ENCODE results near the gene ZNF718. TPM values are rescaled to one million over a fixed set of nuclear protein-coding genes. Genes with fewer than 3 reads are reported as not detected.
"Not testable (repeated sequence)": the region's sequence is repeated elsewhere in the genome, so short reads cannot be mapped to it uniquely, and the experiment has no call there.

The ZNF718 gene
- total RNA-seq, 1 donor, result 9.6 TPM

DNA sequence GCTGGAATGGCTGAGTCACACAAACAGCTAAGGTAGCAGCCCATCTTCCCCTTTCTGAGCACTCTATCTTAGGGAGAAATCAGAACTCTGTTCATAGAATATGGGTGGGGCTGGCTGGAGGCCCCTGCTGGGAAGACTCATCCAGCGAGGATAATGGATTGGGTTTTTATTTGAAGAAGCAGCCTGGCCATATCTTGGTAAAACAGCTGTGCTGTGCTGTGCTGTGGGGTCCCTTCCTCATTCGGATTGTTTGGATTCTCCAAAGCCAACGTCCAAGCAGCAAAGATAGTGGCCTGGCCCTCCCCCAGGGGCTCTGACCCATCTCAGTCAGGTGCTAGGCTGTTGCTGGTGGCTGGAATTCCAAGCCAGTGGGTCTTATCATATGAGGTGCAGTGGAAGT, 63.8 kb downstream of the ZNF718 start:
- TF ChIP-seq CTCF (IDR thresholded peaks at IDR 0.05; ENCODE audit: insufficient read depth, low read length), result no peak
- no peak overlapping the region for H3K4me3 ChIP-seq (ENCODE audit: low read depth, low read length)
- DNase-seq (ENCODE audit: low read depth), result no peak

DNA sequence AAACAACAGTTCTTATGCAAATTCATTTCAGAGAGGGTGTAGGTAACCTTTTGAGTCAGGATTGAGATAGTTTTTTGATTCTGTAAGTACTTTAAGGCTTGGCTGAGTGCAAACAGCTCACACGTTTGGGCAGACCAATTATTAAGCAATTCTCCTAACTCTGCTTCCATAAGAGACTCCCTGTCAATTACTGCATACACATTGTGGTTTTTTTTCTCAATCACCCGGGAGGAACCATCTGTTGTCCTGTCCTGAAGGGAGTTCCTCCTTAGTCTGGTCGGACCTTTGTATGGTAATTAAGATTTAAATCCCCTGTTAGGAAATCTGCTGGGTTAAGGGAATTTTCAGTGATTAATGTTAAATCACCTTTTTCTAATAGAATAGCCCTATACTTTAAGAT, 70.9 kb downstream of the ZNF718 start:
- not testable (repeated sequence) for H3K4me3 ChIP-seq (ENCODE audit: low read depth, low read length); DNase-seq (ENCODE audit: low read depth)

DNA sequence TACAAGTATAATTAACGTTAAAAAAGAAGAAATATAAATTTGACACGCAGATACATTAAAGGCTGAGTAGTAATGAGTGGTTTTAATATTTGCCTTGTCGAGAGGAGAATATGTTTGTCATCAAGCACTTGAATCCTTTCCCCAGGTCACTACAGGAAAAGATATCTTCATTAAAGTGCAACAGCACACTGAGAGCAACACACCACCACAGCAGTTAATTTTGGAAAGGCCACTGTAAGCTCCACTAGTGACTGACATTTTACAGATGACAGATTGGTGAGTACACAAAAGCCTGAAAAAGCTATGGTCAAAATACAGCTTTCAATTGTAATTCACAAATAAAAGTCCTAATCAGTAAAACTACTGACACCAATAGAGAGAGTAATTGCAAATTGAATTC, 76.6 kb downstream of the ZNF718 start:
- no peak for DNase-seq (ENCODE audit: low read depth)
- TF ChIP-seq CTCF (IDR thresholded peaks at IDR 0.05; ENCODE audit: insufficient read depth, low read length), result no peak
- no peak overlapping the region for H3K4me3 ChIP-seq (ENCODE audit: low read depth, low read length)

DNA sequence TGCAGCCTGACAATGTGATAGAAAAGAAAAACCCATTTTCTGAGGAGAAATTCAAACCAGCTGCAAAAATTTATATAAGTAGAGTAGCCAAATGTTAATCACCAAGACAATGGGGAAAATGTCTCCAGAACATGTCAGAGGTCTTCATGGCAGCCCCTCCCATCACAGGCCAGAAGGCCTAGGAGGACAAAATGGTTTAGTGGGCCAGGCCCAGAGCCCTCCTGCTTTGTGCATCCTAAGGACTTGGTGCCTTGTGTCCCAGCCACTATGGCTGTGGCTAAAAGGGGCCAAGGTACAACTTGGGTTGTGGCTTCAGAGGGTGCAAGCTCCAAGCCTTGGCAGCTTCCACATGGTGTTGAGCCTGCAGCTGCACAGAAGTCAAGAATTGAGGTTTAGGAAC, 78.5 kb downstream of the ZNF718 start:
- not testable (repeated sequence) for DNase-seq (ENCODE audit: low read depth); H3K4me3 ChIP-seq (ENCODE audit: low read depth, low read length)

DNA sequence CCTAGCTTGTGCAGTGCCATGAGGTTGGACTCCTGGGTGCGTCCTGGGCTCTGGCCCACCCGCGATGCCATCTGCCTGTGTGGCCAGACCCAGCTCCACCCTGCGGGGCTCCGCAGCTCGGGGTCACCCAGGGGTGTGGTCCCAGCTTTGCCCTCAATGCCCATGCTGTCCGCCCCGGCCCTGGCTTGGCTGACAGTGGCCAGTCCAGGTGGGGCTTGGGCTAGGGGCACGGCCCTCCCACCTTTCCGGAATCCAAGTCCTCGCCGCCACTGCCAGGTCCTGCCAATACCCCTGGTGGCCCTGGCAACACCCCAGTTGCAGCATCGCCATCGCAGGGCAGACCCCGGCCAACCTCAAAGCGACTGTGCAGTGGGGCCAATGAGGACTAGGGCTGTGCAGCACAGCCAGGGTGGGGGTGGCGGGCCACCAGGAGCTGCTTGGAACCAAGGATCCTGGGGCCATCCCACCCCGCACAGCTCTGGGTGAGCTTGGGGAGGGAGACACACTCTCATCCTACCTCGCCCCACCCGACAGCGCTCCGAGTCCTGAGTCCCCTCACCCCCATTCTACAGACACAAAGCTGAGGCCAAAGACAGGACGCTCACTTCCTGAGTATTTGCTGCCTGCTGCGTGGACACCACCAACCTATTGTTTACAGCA, 80.9 kb downstream of the ZNF718 start:
- no peak for DNase-seq (ENCODE audit: low read depth)
- no peak overlapping the region for H3K4me3 ChIP-seq (ENCODE audit: low read depth, low read length)
- TF ChIP-seq CTCF (IDR thresholded peaks at IDR 0.05; ENCODE audit: insufficient read depth, low read length), result no peak

DNA sequence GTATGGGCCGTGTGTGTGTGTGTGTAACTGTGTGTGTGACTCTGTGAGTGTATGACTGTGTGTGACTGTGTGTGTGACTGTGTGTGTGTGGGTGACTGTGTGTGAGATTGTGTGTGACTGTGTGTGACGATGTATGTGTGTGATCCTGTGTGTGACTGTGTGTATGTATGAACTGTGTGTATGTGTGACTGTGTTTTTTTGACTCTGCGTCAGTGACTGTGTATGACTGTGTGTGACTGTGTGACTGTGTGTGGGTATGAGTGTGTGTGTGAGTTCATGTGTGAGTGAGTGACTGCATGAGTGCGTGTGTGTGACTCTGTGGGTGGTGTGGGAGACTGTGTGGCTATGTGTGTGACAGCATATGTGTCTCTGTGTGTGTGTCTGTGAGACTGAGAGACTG, 81.8 kb downstream of the ZNF718 start:
- no peak overlapping the region for H3K4me3 ChIP-seq (ENCODE audit: low read depth, low read length)
- no peak for TF ChIP-seq CTCF (IDR thresholded peaks at IDR 0.05; ENCODE audit: insufficient read depth, low read length)
- no peak for DNase-seq (ENCODE audit: low read depth)

DNA sequence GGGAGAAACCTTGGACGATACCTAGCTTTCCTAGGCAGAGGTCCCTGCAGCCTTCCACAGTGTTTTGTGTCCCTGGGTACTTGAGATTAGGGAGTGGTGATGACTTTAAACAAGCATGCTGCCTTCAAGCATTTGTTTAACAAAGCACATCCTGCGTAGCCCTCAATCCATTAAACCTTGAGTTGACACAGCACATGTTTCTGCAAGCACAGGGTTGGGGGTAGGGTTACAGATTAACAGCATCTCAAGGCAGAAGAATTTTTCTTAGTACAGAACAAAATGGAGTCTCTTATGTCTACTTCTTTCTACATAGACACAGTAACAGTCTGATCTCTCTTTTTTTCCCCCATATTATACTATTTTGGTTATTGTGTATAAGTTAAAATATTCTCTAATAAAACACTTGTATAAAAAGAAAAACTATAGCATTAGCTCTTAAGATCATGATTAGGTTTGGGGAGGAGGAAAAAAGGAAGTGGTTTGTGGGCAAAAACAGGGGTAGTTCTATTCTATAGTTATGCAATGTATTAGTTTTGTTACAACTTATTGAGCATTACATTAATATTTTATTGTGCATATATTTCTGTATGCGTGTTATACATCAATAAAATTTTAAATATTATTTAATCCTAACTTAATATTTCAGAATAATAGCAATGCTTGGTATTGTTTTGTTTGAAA, 84.3 kb downstream of the ZNF718 start:
- not testable (repeated sequence) for H3K4me3 ChIP-seq (ENCODE audit: low read depth, low read length); DNase-seq (ENCODE audit: low read depth)

- TF ChIP-seq CTCF (IDR thresholded peaks at IDR 0.05; ENCODE audit: insufficient read depth, low read length), result no peak
- H3K4me3 ChIP-seq (ENCODE audit: low read depth, low read length), result no peak overlapping the region
- DNase-seq (ENCODE audit: low read depth), result no peak
Measured at GRCh38 chr4:211033-211511, 86.8 kb downstream of the ZNF718 start.
